Activated CD4-positive, alpha-beta memory T cell treated with anti-CD3 and anti-CD28 coated beads, Interleukin-2, amount 10 ng/mL, durations not matched to agents 7 days and 5 days (primary cell): ENCODE data around the gene ELK1. TPM values are rescaled to one million over a fixed set of nuclear protein-coding genes. Genes with fewer than 3 reads are reported as not detected.
A peak's percentile ranks its signal among the peaks of the same experiment; 100 is the strongest.
"Not testable (repeated sequence)": the region's sequence is repeated elsewhere in the genome, so short reads cannot be mapped to it uniquely, and the experiment has no call there.

ENCODE experiments used
- CTCF ChIA-PET: fragments of 350-600 bp; sonication (Branson Sonifier 250); formaldehyde crosslinking; loops from one replicate; lab custom pipeline; 2021; ENCODE audit warnings: antibody characterized with exemption, inconsistent platforms; lab: Charles Lee
- POLR2A ChIA-PET: fragments of 350-600 bp; sonication (Branson Sonifier 250); formaldehyde crosslinking; loops from one replicate; lab custom pipeline; 2021; ENCODE audit warnings: antibody characterized with exemption; lab: Charles Lee
- DNase-seq: peaks from one replicate; pipeline ENCODE4 v3.0.0-alpha.2; 2020
- H3K27ac Mint-ChIP-seq: one replicate; pipeline ENCODE4 v1.8.0; 2021; ENCODE audit warnings: mild to moderate bottlenecking, mixed read lengths
- H3K27me3 Mint-ChIP-seq: one replicate; pipeline ENCODE4 v1.8.0; 2021; ENCODE audit warnings: mixed read lengths
- H3K36me3 Mint-ChIP-seq: one replicate; pipeline ENCODE4 v1.8.0; 2021; ENCODE audit warnings: low read depth, mixed read lengths
- H3K4me1 Mint-ChIP-seq: one replicate; pipeline ENCODE4 v1.8.0; 2021; ENCODE audit warnings: mixed read lengths
- H3K4me3 Mint-ChIP-seq: one replicate; pipeline ENCODE4 v1.8.0; 2021; ENCODE audit warnings: mild to moderate bottlenecking, mixed read lengths
- H3K9me3 Mint-ChIP-seq: one replicate; pipeline ENCODE4 v1.8.0; 2021; ENCODE audit warnings: mixed read lengths
- total RNA-seq, 2 experiments: library from RNA; stranded (reverse); gene quantifications; one replicate each; pipeline ENCODE4 v1.2.3, GENCODE V29; 2021

The ELK1 gene
- total RNA-seq, 2 experiments from 2014 or later: 68.9 to 74.9 TPM

DNA sequence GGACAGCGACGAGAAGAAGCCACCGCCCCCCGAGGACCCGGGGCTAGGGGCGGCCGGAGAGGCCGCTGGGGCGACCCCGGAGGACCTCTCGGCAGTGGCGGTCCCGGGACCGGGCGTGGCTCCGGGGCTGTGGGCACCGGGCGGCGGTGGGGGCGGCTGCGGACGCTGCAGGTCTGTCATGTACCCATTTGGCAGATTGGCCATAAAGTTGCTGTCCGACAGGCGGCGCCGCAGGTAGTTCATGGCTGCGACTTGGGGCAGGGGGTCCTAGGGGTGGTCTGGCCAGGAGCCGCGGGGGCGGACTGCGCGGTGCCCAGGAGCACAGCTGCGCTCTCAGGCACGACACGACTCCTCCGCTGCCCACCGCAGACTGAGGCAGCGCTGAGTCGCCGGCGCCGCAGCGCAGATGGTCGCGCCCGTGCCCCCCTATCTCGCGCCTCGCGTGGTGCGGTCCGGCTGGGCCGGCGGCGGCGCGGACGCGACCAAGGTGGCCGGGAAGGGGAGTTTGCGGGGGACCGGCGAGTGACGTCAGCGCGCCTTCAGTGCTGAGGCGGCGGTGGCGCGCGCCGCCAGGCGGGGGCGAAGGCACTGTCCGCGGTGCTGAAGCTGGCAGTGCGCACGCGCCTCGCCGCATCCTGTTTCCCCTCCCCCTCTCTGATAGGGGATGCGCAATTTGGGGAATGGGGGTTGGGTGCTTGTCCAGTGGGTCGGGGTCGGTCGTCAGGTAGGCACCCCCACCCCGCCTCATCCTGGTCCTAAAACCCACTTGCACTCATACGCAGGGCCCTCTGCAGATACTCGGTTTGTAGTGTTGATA, 30.7 kb downstream of the ELK1 start, which contains the start of gene SYN1:
Gene SYN1 (minus strand): TSS at position 372 of the 817 bp plus-strand sequence. CDS start 129 bp downstream, at position 243.
- ChIA-PET POLR2A (no interaction called here), CTCF (no interaction called here)
- peak; percentile 82 for DNase-seq
- Mint-ChIP-seq H3K36me3 (peaks cover under 1% of the 10 kb centered on the region), H3K4me3 (peak within 1 kb of the TSS; percentile 67), H3K4me1 (peaks cover 19% of the 10 kb centered on the region), H3K27ac (no peak within 1 kb of the TSS), H3K27me3 (peaks cover 46% of the 10 kb centered on the region), H3K9me3 (no peaks in the 10 kb centered on the region)

GRCh38 chrX:47618923-47619485, 31.4 kb downstream of the ELK1 start:
- Mint-ChIP-seq H3K36me3 (no peaks in the 10 kb centered on the region), H3K4me3 (peak overlapping the region; percentile 67), H3K27ac (no peak overlapping the region), H3K4me1 (peaks cover 16% of the 10 kb centered on the region), H3K9me3 (no peaks in the 10 kb centered on the region), H3K27me3 (peaks cover 43% of the 10 kb centered on the region)
- no peak for DNase-seq
- ChIA-PET POLR2A (no interaction called here), CTCF (interaction anchor here (0.6 kb wide), 1 partner anchor 28 kb away, joined by 3 read pairs; no protein-coding TSS in a partner anchor)

- H3K9me3 Mint-ChIP-seq: no peaks in the 10 kb centered on the region
- H3K4me3 Mint-ChIP-seq: no peak overlapping the region
- peaks cover 4% of the 10 kb centered on the region for H3K4me1 Mint-ChIP-seq
- no peaks in the 10 kb centered on the region for H3K36me3 Mint-ChIP-seq
- CTCF ChIA-PET: no interaction called here
- no peak for DNase-seq
- POLR2A ChIA-PET: interaction anchor here (1.1 to 1.4 kb wide), 2 partner anchors 14 to 36 kb away, joined by 3 to 4 read pairs; partner anchors contain the start of gene ELK1
- no peak overlapping the region for H3K27ac Mint-ChIP-seq
- peaks cover 22% of the 10 kb centered on the region for H3K27me3 Mint-ChIP-seq
These were observed 35.7 kb downstream of the ELK1 start for GRCh38 chrX:47614618-47615017.

DNA sequence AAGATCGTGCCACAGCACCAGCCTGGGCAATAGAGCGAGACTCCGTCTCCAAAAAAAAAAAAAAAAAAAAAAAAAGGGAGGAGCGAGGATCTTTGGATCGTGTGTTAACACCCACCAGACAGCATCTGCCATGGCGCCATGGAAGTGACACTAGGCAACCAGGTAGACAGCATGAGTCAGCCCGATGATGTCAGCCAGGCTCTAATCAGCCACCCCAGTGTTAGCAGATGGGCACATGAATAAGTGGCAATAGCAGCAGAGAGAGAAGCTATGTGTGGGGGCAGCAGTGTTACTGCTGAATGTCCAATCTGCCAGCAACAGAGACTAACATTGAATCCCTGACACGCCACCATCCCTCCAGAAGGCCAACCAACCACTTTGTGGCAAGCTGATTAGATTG, 37.3 kb downstream of the ELK1 start:
- no peaks in the 10 kb centered on the region for H3K36me3 Mint-ChIP-seq
- POLR2A ChIA-PET: interaction anchor here (1.4 kb wide), 1 partner anchor 38 kb away, joined by 3 read pairs; the partner anchor contains the start of gene ELK1
- no peak overlapping the region for H3K4me3 Mint-ChIP-seq

GRCh38 chrX:47612418-47612817, 37.9 kb downstream of the ELK1 start:
- no peaks in the 10 kb centered on the region for H3K9me3 Mint-ChIP-seq

More for the DNA sequence above, 37.3 kb downstream of the ELK1 start:
- H3K9me3 Mint-ChIP-seq: no peaks in the 10 kb centered on the region
- H3K4me1 Mint-ChIP-seq: no peaks in the 10 kb centered on the region
- peaks cover 13% of the 10 kb centered on the region for H3K27me3 Mint-ChIP-seq
- CTCF ChIA-PET: no interaction called here
- H3K27ac Mint-ChIP-seq: no peak overlapping the region
- no peak for DNase-seq

GRCh38 chrX:47611926-47612325, 38.4 kb downstream of the ELK1 start:
- DNase-seq: no peak
- H3K4me1 Mint-ChIP-seq: no peaks in the 10 kb centered on the region
- H3K4me3 Mint-ChIP-seq: no peak overlapping the region
- H3K9me3 Mint-ChIP-seq: no peaks in the 10 kb centered on the region
- CTCF ChIA-PET: no interaction called here
- POLR2A ChIA-PET: no interaction called here
- no peak overlapping the region for H3K27ac Mint-ChIP-seq
- peaks cover 6% of the 10 kb centered on the region for H3K27me3 Mint-ChIP-seq
- no peaks in the 10 kb centered on the region for H3K36me3 Mint-ChIP-seq

More at GRCh38 chrX:47612418-47612817, 37.9 kb downstream of the ELK1 start:
- DNase-seq: no peak
- H3K27ac Mint-ChIP-seq: no peak overlapping the region
- H3K36me3 Mint-ChIP-seq: no peaks in the 10 kb centered on the region
- no peak overlapping the region for H3K4me3 Mint-ChIP-seq
- POLR2A ChIA-PET: no interaction called here
- CTCF ChIA-PET: no interaction called here
- H3K27me3 Mint-ChIP-seq: peaks cover 6% of the 10 kb centered on the region
- no peaks in the 10 kb centered on the region for H3K4me1 Mint-ChIP-seq

- POLR2A ChIA-PET: no interaction called here
- DNase-seq: no peak
- H3K4me3 Mint-ChIP-seq: no peak overlapping the region
- no peak overlapping the region for H3K27ac Mint-ChIP-seq
- no peaks in the 10 kb centered on the region for H3K9me3 Mint-ChIP-seq
- no peaks in the 10 kb centered on the region for H3K36me3 Mint-ChIP-seq
- H3K4me1 Mint-ChIP-seq: no peaks in the 10 kb centered on the region
- H3K27me3 Mint-ChIP-seq: peaks cover 4% of the 10 kb centered on the region
- CTCF ChIA-PET: no interaction called here
These were observed 38.9 kb downstream of the ELK1 start for GRCh38 chrX:47611489-47611888.

DNA sequence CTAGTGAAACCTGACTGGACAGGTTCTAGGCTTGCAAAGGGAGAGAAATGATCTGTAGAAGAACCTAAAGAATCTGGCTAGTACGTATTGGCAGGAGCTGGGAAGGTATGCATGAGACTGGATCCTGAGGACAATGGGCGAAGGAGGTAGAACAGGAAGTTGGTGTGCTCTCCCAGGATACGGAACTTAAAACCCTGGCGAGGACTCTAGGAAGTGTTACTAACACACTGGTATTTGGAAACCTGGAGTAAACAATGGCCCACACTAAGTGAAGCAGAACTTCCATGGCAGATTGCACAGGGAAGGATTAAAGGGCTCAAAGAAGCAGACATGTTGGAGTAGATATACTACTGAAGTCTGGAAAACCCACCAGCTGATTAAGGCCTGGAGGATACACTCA, 39.9 kb downstream of the ELK1 start:
- H3K27me3 Mint-ChIP-seq: peaks cover 2% of the 10 kb centered on the region
- H3K36me3 Mint-ChIP-seq: no peaks in the 10 kb centered on the region
- no peak for DNase-seq
- CTCF ChIA-PET: no interaction called here
- POLR2A ChIA-PET: no interaction called here
- H3K4me3 Mint-ChIP-seq: no peak overlapping the region
- no peaks in the 10 kb centered on the region for H3K4me1 Mint-ChIP-seq
- H3K27ac Mint-ChIP-seq: no peak overlapping the region
- no peaks in the 10 kb centered on the region for H3K9me3 Mint-ChIP-seq

GRCh38 chrX:47608130-47608810, 42.1 kb downstream of the ELK1 start:
- Mint-ChIP-seq H3K4me3 (no peak overlapping the region), H3K9me3 (no peaks in the 10 kb centered on the region), H3K4me1 (no peaks in the 10 kb centered on the region), H3K27ac (no peak overlapping the region), H3K36me3 (no peaks in the 10 kb centered on the region), H3K27me3 (peaks cover 4% of the 10 kb centered on the region)
- POLR2A ChIA-PET: no interaction called here
- CTCF ChIA-PET: no interaction called here
- DNase-seq: no peak

- Mint-ChIP-seq H3K4me3 (no peak overlapping the region), H3K4me1 (no peaks in the 10 kb centered on the region), H3K9me3 (no peaks in the 10 kb centered on the region), H3K27ac (no peak overlapping the region), H3K36me3 (no peaks in the 10 kb centered on the region), H3K27me3 (peaks cover 4% of the 10 kb centered on the region)
- DNase-seq: no peak
- POLR2A ChIA-PET: no interaction called here
- CTCF ChIA-PET: no interaction called here
These were observed 43.3 kb downstream of the ELK1 start for GRCh38 chrX:47607091-47607490.

GRCh38 chrX:47605024-47605423, 45.3 kb downstream of the ELK1 start:
- no peak overlapping the region for H3K4me3 Mint-ChIP-seq

DNA sequence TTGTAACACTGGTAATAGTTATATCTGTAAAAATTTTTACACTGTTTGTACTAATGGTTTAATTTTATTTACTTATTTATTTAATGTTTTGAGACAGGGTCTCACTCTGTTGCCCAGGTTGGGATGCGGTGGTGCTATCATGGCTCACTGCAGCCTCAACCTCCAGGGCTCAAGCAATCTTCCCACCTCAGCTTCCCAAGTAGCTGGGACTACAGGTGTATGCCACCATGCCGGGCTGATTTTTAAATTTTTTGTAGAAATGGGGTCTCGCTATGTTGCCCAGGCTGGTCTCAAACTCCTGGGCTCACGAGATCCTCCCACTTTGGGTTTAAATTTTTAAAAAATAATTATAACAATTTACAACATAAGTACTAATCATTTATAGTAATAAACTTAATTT, 47.2 kb downstream of the ELK1 start:
- H3K36me3 Mint-ChIP-seq, H3K27ac Mint-ChIP-seq, CTCF ChIA-PET, H3K4me1 Mint-ChIP-seq, H3K9me3 Mint-ChIP-seq, POLR2A ChIA-PET, H3K27me3 Mint-ChIP-seq, H3K4me3 Mint-ChIP-seq, DNase-seq: not testable (repeated sequence)

More at GRCh38 chrX:47605024-47605423, 45.3 kb downstream of the ELK1 start:
- Mint-ChIP-seq H3K9me3 (no peaks in the 10 kb centered on the region), H3K27ac (no peak overlapping the region), H3K27me3 (peaks cover 6% of the 10 kb centered on the region), H3K4me1 (no peaks in the 10 kb centered on the region), H3K36me3 (no peaks in the 10 kb centered on the region)
- ChIA-PET POLR2A (no interaction called here), CTCF (no interaction called here)
- no peak for DNase-seq

DNA sequence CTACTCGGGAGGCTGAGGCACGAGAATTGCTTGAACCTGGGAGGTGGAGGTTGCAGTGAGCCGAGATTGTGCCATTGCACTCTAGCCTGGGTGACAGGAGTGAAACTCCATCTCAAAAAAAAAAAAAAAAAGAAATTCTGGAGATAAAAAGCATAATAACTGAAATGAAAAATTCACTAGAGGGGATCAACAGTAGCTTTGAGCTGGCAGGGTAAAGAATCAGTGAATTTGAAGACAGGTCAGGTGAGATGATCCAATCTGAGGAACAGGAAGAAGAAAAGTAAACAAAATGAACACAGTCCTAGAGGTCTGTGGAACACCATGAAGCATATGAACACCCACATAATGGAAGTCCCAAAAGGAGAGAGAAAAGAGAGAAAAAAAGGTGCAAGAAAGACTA, 53.1 kb downstream of the ELK1 start:
- ChIA-PET CTCF (interaction anchor here (1.0 kb wide), 1 partner anchor 46 kb away, joined by 8 read pairs; no protein-coding TSS in a partner anchor), POLR2A (interaction anchor here (0.8 to 1.3 kb wide), 2 partner anchors 15 to 23 kb away, joined by 3 to 4 read pairs; partner anchors contain the start of gene TIMP1)
- no peak overlapping the region for H3K27ac Mint-ChIP-seq
- peaks cover 19% of the 10 kb centered on the region for H3K36me3 Mint-ChIP-seq
- DNase-seq: no peak
- H3K9me3 Mint-ChIP-seq: peaks cover 9% of the 10 kb centered on the region
- H3K27me3 Mint-ChIP-seq: peaks cover 4% of the 10 kb centered on the region
- no peak overlapping the region for H3K4me3 Mint-ChIP-seq
- H3K4me1 Mint-ChIP-seq: peaks cover 15% of the 10 kb centered on the region
